HepG2 (cell line): Measurements from ENCODE around the gene ZNF584. TPM values are rescaled to one million over a fixed set of nuclear protein-coding genes. Genes with fewer than 3 reads are reported as not detected.
A peak's percentile ranks its signal among the peaks of the same experiment; 100 is the strongest.

Experiments used
- ATAC-seq: fragments of 200-7000 bp; cut with Tn5 transposase; 3 replicates; pipeline ENCODE4 v1.9.1; 2020; ENCODE audit warnings: mild to moderate bottlenecking, moderate library complexity
- BruUV-seq: library from RNA; stranded (reverse); fragments of 400-500 nt; replicated peaks from 2 replicates; lab custom pipeline; 2021; lab: Mats Ljungman, UMichigan
- CTCF ChIA-PET: fragments of 300-600 bp; formaldehyde crosslinking; extraction: SDS; loops from one replicate; lab custom pipeline; 2021; ENCODE audit warnings: low total read pairs, inconsistent platforms, low intra/inter-chr PET ratio; lab: Yijun Ruan, JAX
- POLR2A ChIA-PET: fragments of 350-600 bp; sonication (Branson Sonifier 250); formaldehyde crosslinking; loops from one replicate; lab custom pipeline; 2020; ENCODE audit warnings: antibody characterized with exemption, inconsistent platforms; lab: Yijun Ruan, JAX
- DNase-seq: peaks from one replicate; pipeline ENCODE4 v3.0.0-alpha.2; 2015; ENCODE audit warnings: low spot score
- FAIRE-seq: peaks from 3 replicates; lab custom pipeline; 2011; peaks lifted over from hg19 to GRCh38; lab: Jason Lieb, UNC
- H2AFZ ChIP-seq: one replicate; pipeline ENCODE4 v1.6.1; 2011; ENCODE audit warnings: low read length, inconsistent platforms
- H3K27ac ChIP-seq: fragments of 300-600 bp; 3 replicates; pipeline ENCODE4 v1.8.0; 2011; ENCODE audit warnings: mixed run types, mild to moderate bottlenecking, mixed read lengths, low read length, inconsistent platforms; ENCODE audit not compliant: insufficient read depth; ENCODE audit errors: extremely low read length
- H3K27me3 ChIP-seq, 2 experiments: fragments of 200-600 bp in 1 of 2; 2 replicates in 1 of 2; 3 replicates in 1 of 2; pipeline versions ENCODE4 v1.6.0 to v1.8.0; 2011; ENCODE audit warnings: low read length in 2 of 2, mild to moderate bottlenecking in 2 of 2, moderate library complexity in 2 of 2, inconsistent platforms in 1 of 2; ENCODE audit not compliant: insufficient read depth in 2 of 2, control insufficient read depth in 1 of 2
- H3K36me3 ChIP-seq, 2 experiments: fragments of 200-600 bp in 1 of 2; replicated peaks in 1 of 2; 2 replicates in 1 of 2; 3 replicates in 1 of 2; pipeline versions ENCODE4 v1.5.1 to v1.8.0; 2011; ENCODE audit warnings: low read length in 2 of 2, inconsistent platforms in 1 of 2; ENCODE audit not compliant: insufficient read depth in 2 of 2, control insufficient read depth in 1 of 2
- H3K4me1 ChIP-seq: 2 replicates; pipeline ENCODE4 v1.5.1; 2012; ENCODE audit warnings: low read length, inconsistent platforms; ENCODE audit not compliant: insufficient read depth
- H3K4me2 ChIP-seq: 2 replicates; pipeline ENCODE4 v1.6.0; 2011; ENCODE audit warnings: low read depth, low read length, inconsistent platforms
- H3K4me3 ChIP-seq, 3 experiments: fragments of 200-600 bp in 1 of 3; sonication (generic), shearing (Covaris generic) in 1 of 3; replicated peaks in 1 of 3; 2 replicates each; pipeline ENCODE4 v1.5.1; 2011 to 2016; ENCODE audit warnings: low read length in 3 of 3, inconsistent platforms in 2 of 3, low read depth in 2 of 3, mild to moderate bottlenecking in 2 of 3, control low read depth in 1 of 3, mixed read lengths in 1 of 3; ENCODE audit not compliant: insufficient read depth in 1 of 3
- H3K79me2 ChIP-seq: one replicate; pipeline ENCODE4 v1.6.1; 2011; ENCODE audit warnings: low read length, inconsistent platforms; ENCODE audit not compliant: insufficient read depth
- H3K9ac ChIP-seq: 2 replicates; pipeline ENCODE4 v1.6.0; 2011; ENCODE audit warnings: mild to moderate bottlenecking, low read depth, low read length, inconsistent platforms; ENCODE audit not compliant: insufficient read depth
- H3K9me3 ChIP-seq: 2 replicates; pipeline ENCODE4 v1.5.1; 2012; ENCODE audit warnings: mild to moderate bottlenecking, low read length
- H4K20me1 ChIP-seq: 2 replicates; pipeline ENCODE4 v1.6.0; 2011; ENCODE audit warnings: inconsistent platforms, mild to moderate bottlenecking, low read length, moderate library complexity; ENCODE audit not compliant: insufficient read depth
- AKAP8 ChIP-seq: sonication (generic); formaldehyde crosslinking; IDR thresholded peaks from 2 replicates; pipeline ENCODE4 v1.5.1; 2020; ENCODE audit warnings: mild to moderate bottlenecking, missing genetic modification reagents
- BRF2 ChIP-seq: sonication (generic); formaldehyde crosslinking; IDR thresholded peaks from 2 replicates; pipeline ENCODE4 v1.8.1; 2022; ENCODE audit warnings: mild to moderate bottlenecking, missing genetic modification reagents
- CC2D1A ChIP-seq: sonication (generic); formaldehyde crosslinking; IDR thresholded peaks from 2 replicates; pipeline ENCODE4 v1.8.1; 2023; ENCODE audit warnings: mild to moderate bottlenecking, missing genetic modification reagents
- CREM ChIP-seq, 2 experiments: sonication (generic) in 1 of 2; formaldehyde crosslinking in 1 of 2; IDR thresholded peaks; 2 replicates each; pipeline versions ENCODE4 v1.4.0 to v1.6.1; 2016 to 2020; ENCODE audit warnings: antibody characterized with exemption in 1 of 2, mild to moderate bottlenecking in 1 of 2, missing genetic modification reagents in 1 of 2
- ELF1 ChIP-seq: sonication (generic); formaldehyde crosslinking; IDR thresholded peaks from 2 replicates; pipeline ENCODE4 v1.4.0; 2020; ENCODE audit warnings: missing genetic modification reagents
- GMEB2 ChIP-seq: IDR thresholded peaks from 2 replicates; pipeline ENCODE4 v1.6.1; 2016; ENCODE audit warnings: missing biosample characterization, missing genetic modification reagents, low read depth
- HINFP ChIP-seq: sonication (generic); formaldehyde crosslinking; IDR thresholded peaks from 2 replicates; pipeline ENCODE4 v1.4.0; 2020; ENCODE audit warnings: low read depth, mild to moderate bottlenecking, missing genetic modification reagents
- MIER2 ChIP-seq: IDR thresholded peaks from 2 replicates; pipeline ENCODE4 v1.6.1; 2016; ENCODE audit warnings: missing biosample characterization, missing genetic modification reagents
- NFKBIZ ChIP-seq: IDR thresholded peaks from 2 replicates; pipeline ENCODE4 v1.6.1; 2018; ENCODE audit warnings: missing genetic modification reagents, missing compliant biosample characterization
- TAF1 ChIP-seq: sonication (generic); formaldehyde crosslinking; IDR thresholded peaks from 2 replicates; pipeline ENCODE4 v1.4.0; 2020; ENCODE audit warnings: missing genetic modification reagents
- TFDP1 ChIP-seq: IDR thresholded peaks from 2 replicates; pipeline ENCODE4 v1.6.1; 2016; ENCODE audit warnings: missing compliant biosample characterization, missing genetic modification reagents, borderline replicate concordance
- ZMYM4 ChIP-seq: sonication (generic); formaldehyde crosslinking; IDR thresholded peaks from 2 replicates; pipeline ENCODE4 v1.8.1; 2023; ENCODE audit warnings: mild to moderate bottlenecking, missing genetic modification reagents
- ZNF225 ChIP-seq: sonication (generic); formaldehyde crosslinking; IDR thresholded peaks from 2 replicates; pipeline ENCODE4 v1.4.0; 2020; ENCODE audit warnings: mild to moderate bottlenecking, missing genetic modification reagents
- ZNF253 ChIP-seq: sonication (generic); formaldehyde crosslinking; IDR thresholded peaks from 2 replicates; pipeline ENCODE4 v1.8.0; 2022; ENCODE audit warnings: mild to moderate bottlenecking, missing genetic modification reagents, borderline replicate concordance
- ZNF512 ChIP-seq: sonication (generic); formaldehyde crosslinking; IDR thresholded peaks from 2 replicates; pipeline ENCODE4 v1.4.0; 2020; ENCODE audit warnings: mild to moderate bottlenecking, missing genetic modification reagents
- ZNF678 ChIP-seq: sonication (generic); formaldehyde crosslinking; IDR thresholded peaks from 2 replicates; pipeline ENCODE4 v1.4.0; 2020; ENCODE audit warnings: mild to moderate bottlenecking, missing genetic modification reagents
- WGBS: methylation state at CpG from one replicate; pipeline ENCODE4 v1.1.6; 2017; ENCODE audit warnings: low lambda C conversion rate; 5-methylcytosine and 5-hydroxymethylcytosine counted together
- in situ Hi-C: cut with HindIII; loops from 2 replicates; pipeline ENCODE4 v1.10.0; 2017; ENCODE audit warnings: low pct_unique_long_range_greater_than_20kb; ENCODE audit not compliant: extremely low pct_ligation_motif_present
- intact Hi-C: fragments of 100-400 bp; cut with micrococcal nuclease; formaldehyde crosslinking; loops from one replicate; pipeline ENCODE4 v1.10.0; 2022; ENCODE audit not compliant: unreplicated experiment
- polyA plus RNA-seq, 8 experiments: library from polyadenylated mRNA; depleted of rRNA in 3 of 8; stranded (reverse) in 7 of 8; unstranded in 1 of 8; fragments of >200 nt; fragmentation: Illumina TruSeq in 4 of 8; extraction: Trizol in 4 of 8; gene quantifications; 2 replicates each; pipeline versions ENCODE4 v1.2.1 to v1.2.3, GENCODE V29; 2011 to 2016; ENCODE audit warnings: low read depth in 4 of 8, missing spikeins in 1 of 8, mixed read lengths in 1 of 8; ENCODE audit not compliant: insufficient read depth in 1 of 8
- total RNA-seq, 5 experiments: library from RNA; depleted of rRNA; stranded (reverse); fragments of >200 nt; fragmentation: Illumina TruSeq; extraction: Trizol; gene quantifications; 2 replicates each; pipeline ENCODE4 v1.2.3, GENCODE V29; 2016; ENCODE audit warnings: low read depth in 1 of 5

The ZNF584 gene
- total and polyA plus RNA-seq, 2 of the 13 experiments (the other 11 are each of a cell fraction or from before 2014, with no cell fraction given): 2.4 to 7.0 TPM

GRCh38 chr19:58409010-58409790, 751 bp downstream of the ZNF584 start:
- in situ Hi-C loops: no loop called here
- CTCF ChIA-PET: no interaction called here
- TF ChIP-seq MIER2 (no peak), TFDP1 (CRISPR knock-in tag) (peak; percentile 40; the same call in 1 of the 2 replicates), AKAP8 (CRISPR knock-in tag) (0 out of 2 replicates have a peak, but pooled peaks have one; percentile 21), ZNF225 (CRISPR knock-in tag) (0 out of 2 replicates have a peak, but pooled peaks have one; percentile 22), HINFP (no peak), TAF1 (CRISPR knock-in tag) (peak; percentile 6; the same call in 1 of the 2 replicates), BRF2 (no peak), ELF1 (CRISPR knock-in tag) (no peak), GMEB2 (no peak), CREM (IDR thresholded peaks at IDR 0.05) (no peak), CREM (CRISPR knock-in tag; IDR thresholded peaks at IDR 0.05) (no peak), ZNF512 (CRISPR knock-in tag) (0 out of 2 replicates have a peak, but pooled peaks have one; percentile 3), NFKBIZ (CRISPR knock-in tag) (0 out of 2 replicates have a peak, but pooled peaks have one; percentile 9), ZNF678 (CRISPR knock-in tag) (no peak), ZNF253 (CRISPR knock-in tag) (0 out of 2 replicates have a peak, but pooled peaks have one; percentile 4), ZMYM4 (CRISPR knock-in tag) (0 out of 2 replicates have a peak, but pooled peaks have one; percentile 17), CC2D1A (CRISPR knock-in tag) (no peak)

More at GRCh38 chr19:58409010-58409790, 751 bp downstream of the ZNF584 start:
- Histone ChIP-seq H3K27me3 (no peaks in the 10 kb centered on the region; a peak in 1 of 5 replicates), H3K4me3 (peak overlapping the region; percentile 89 to 98 (median 95)), H3K4me1 (peaks cover 23% of the 10 kb centered on the region), H3K9ac (peak overlapping the region; percentile 89), H2AFZ (peak overlapping the region; percentile 46), H3K27ac (peak overlapping the region; percentile 12), H3K4me2 (peak overlapping the region; percentile 86), H3K9me3 (no peaks in the 10 kb centered on the region), H4K20me1 (no peaks in the 10 kb centered on the region), H3K36me3 (no peaks in the 10 kb centered on the region), H3K79me2 (peaks cover 21% of the 10 kb centered on the region)
- peak; percentile 63 for ATAC-seq
- POLR2A ChIA-PET: interaction anchor here (0.5 to 1.6 kb wide), 23 partner anchors 10 to 226 kb away, joined by 3 to 16 read pairs (median 4); partner anchors contain the start of genes RPS5, ZNF274, ZNF324B and ZNF497
- WGBS: 3% methylated on average over 17 of the region's 34 CpGs
- DNase-seq: no peak
- no TSS peak for BruUV-seq
- FAIRE-seq: peak; percentile 43
- intact Hi-C loops: loop anchor here (5.0 kb wide), 3 partner anchors 43 to 82 kb away; partner anchors contain the start of genes ZNF324, ZNF324B and ZSCAN22
